GM23338 (cell line): ENCODE data around the gene SLC16A9. TPM values are rescaled to one million over a fixed set of nuclear protein-coding genes. Genes with fewer than 3 reads are reported as not detected.

Source experiments
- ATAC-seq: fragments of 200-7000 bp; cut with Tn5 transposase; 3 replicates; pipeline ENCODE4 v1.9.1; 2020
- DNase-seq: peaks from one replicate; pipeline ENCODE4 v3.0.0-alpha.2; 2015; ENCODE audit warnings: low spot score
- H2AFZ ChIP-seq: fragments of 200-600 bp; sonication (generic); 2 replicates; pipeline ENCODE4 v1.8.0; 2016; ENCODE audit warnings: antibody characterized with exemption, mild to moderate bottlenecking, moderate library complexity
- H3F3A ChIP-seq: fragments of 200-600 bp; sonication (generic); replicated peaks from 2 replicates; pipeline ENCODE4 v1.8.0; 2017; ENCODE audit warnings: antibody characterized with exemption, mixed run types, low read depth
- H3K27ac ChIP-seq: fragments of 200-600 bp; sonication (generic); 2 replicates; pipeline ENCODE4 v1.6.1; 2016; ENCODE audit warnings: low read depth
- H3K27me3 ChIP-seq: fragments of 200-600 bp; sonication (generic); 2 replicates; pipeline ENCODE4 v1.8.0; 2016; ENCODE audit warnings: mild to moderate bottlenecking, mixed run types, moderate library complexity; ENCODE audit not compliant: insufficient read depth
- H3K36me3 ChIP-seq: fragments of 200-600 bp; sonication (generic); 2 replicates; pipeline ENCODE4 v1.8.0; 2016; ENCODE audit warnings: mild to moderate bottlenecking; ENCODE audit not compliant: insufficient read depth
- H3K4me1 ChIP-seq: fragments of 200-600 bp; sonication (generic); 2 replicates; pipeline ENCODE4 v1.8.0; 2016; ENCODE audit warnings: mild to moderate bottlenecking, moderate library complexity; ENCODE audit not compliant: insufficient read depth
- H3K4me2 ChIP-seq: fragments of 200-600 bp; sonication (generic); 2 replicates; pipeline ENCODE4 v1.7.1; 2017; ENCODE audit warnings: mixed run types
- H3K4me3 ChIP-seq: fragments of 200-600 bp; sonication (generic); 2 replicates; pipeline ENCODE4 v1.6.1; 2016; ENCODE audit warnings: mixed run types
- H3K79me2 ChIP-seq: fragments of 200-600 bp; sonication (generic); replicated peaks from 2 replicates; pipeline ENCODE4 v1.8.0; 2017; ENCODE audit warnings: mild to moderate bottlenecking; ENCODE audit not compliant: insufficient read depth
- H3K9me2 ChIP-seq: fragments of 200-600 bp; sonication (generic); 2 replicates; pipeline ENCODE4 v1.8.0; 2017; ENCODE audit not compliant: insufficient read depth
- H4K20me1 ChIP-seq: fragments of 200-600 bp; sonication (generic); replicated peaks from 2 replicates; pipeline ENCODE4 v1.8.0; 2017; ENCODE audit warnings: mild to moderate bottlenecking; ENCODE audit not compliant: insufficient read depth
- H3K27ac Mint-ChIP-seq: 2 replicates; pipeline ENCODE4 v1.8.0; 2020; ENCODE audit warnings: inconsistent platforms, mild to moderate bottlenecking, moderate library complexity, mixed read lengths
- H3K27me3 Mint-ChIP-seq: 3 replicates; pipeline ENCODE4 v1.8.0; 2022; ENCODE audit warnings: low read depth, mild to moderate bottlenecking, moderate library complexity, mixed read lengths, inconsistent platforms; ENCODE audit not compliant: insufficient read depth, poor library complexity
- H3K36me3 Mint-ChIP-seq: 3 replicates; pipeline ENCODE4 v1.8.0; 2021; ENCODE audit warnings: low read depth, mild to moderate bottlenecking, inconsistent platforms, moderate library complexity, mixed read lengths
- H3K4me1 Mint-ChIP-seq: 3 replicates; pipeline ENCODE4 v1.8.0; 2020; ENCODE audit warnings: mild to moderate bottlenecking, inconsistent platforms, mixed read lengths
- H3K4me3 Mint-ChIP-seq: 3 replicates; pipeline ENCODE4 v1.8.0; 2021; ENCODE audit warnings: moderate library complexity, mild to moderate bottlenecking, inconsistent platforms, mixed read lengths
- H3K9me3 Mint-ChIP-seq: 3 replicates; pipeline ENCODE4 v1.8.0; 2020; ENCODE audit warnings: moderate library complexity, mild to moderate bottlenecking, inconsistent platforms, mixed read lengths
- CTCF ChIP-seq, 2 experiments: fragments of 200-600 bp in 1 of 2; sonication (generic) in 1 of 2; conservative IDR thresholded peaks; 2 replicates each; pipeline versions ENCODE4 v1.5.1 to v1.6.1; 2016 to 2017; ENCODE audit warnings: antibody characterized with exemption in 2 of 2, low read depth in 2 of 2, mild to moderate bottlenecking in 2 of 2, moderate library complexity in 1 of 2
- JUNB ChIP-seq: IDR thresholded peaks from one replicate; pipeline ENCODE4 v1.6.1; 2016; ENCODE audit warnings: antibody characterized with exemption; ENCODE audit not compliant: unreplicated experiment
- POLR2AphosphoS5 ChIP-seq: IDR thresholded peaks from 2 replicates; pipeline ENCODE4 v1.6.1; 2016; ENCODE audit warnings: antibody characterized with exemption, low read depth
- REST ChIP-seq: IDR thresholded peaks from one replicate; pipeline ENCODE4 v1.6.1; 2018; ENCODE audit warnings: antibody characterized with exemption; ENCODE audit not compliant: unreplicated experiment
- STAT1 ChIP-seq: IDR thresholded peaks from one replicate; pipeline ENCODE4 v1.6.1; 2016; ENCODE audit warnings: antibody characterized with exemption; ENCODE audit not compliant: unreplicated experiment
- ZNF114 ChIP-seq: fragments of 250-450 bp; sonication (Bioruptor Pico); IDR thresholded peaks from 2 replicates; pipeline ENCODE4 v1.5.0; 2020; ENCODE audit warnings: mild to moderate bottlenecking, moderate library complexity
- ZNF462 ChIP-seq: fragments of 250-450 bp; sonication (Bioruptor Pico); IDR thresholded peaks from 2 replicates; pipeline ENCODE4 v1.5.0; 2020; ENCODE audit warnings: mild to moderate bottlenecking, moderate library complexity
- polyA plus RNA-seq: library from polyadenylated mRNA; unstranded; fragments of >200 nt; fragmentation: Nextera tagmentation; extraction: Ambion mirVana; gene quantifications from 2 replicates; pipeline ENCODE4 v1.2.1, GENCODE V29; 2016
- total RNA-seq: library from RNA; depleted of rRNA; stranded (reverse); fragments of >200 nt; shearing (Covaris generic); gene quantifications from 2 replicates; pipeline ENCODE4 v1.2.3, GENCODE V29; 2014
- TF ChIP-seq, protein P1 (sequence below): IDR thresholded peaks from 2 replicates; pipeline ENCODE4 v1.6.1; 2016; ENCODE audit warnings: antibody characterized with exemption

Gene SLC16A9
- total and polyA plus RNA-seq, 2 experiments from 2014 or later: 6.5 to 11.4 TPM

DNA sequence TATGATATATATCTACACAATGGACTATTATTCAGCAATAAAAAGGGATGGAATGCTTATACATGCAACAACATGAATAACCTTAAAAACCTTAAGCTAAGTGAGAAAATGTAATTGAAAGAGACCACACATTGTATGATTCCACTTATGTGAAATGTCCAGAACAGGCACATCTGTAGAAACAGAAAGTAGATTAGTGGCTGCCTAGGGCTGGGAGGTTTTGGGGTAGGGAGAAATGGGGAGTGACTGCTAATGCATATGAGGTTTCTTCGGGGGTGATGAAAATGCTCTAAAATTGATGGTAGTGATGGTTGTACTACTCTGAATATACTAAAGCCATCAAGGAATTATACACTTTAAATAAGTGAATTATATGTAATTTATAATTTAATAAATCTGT, 14.7 kb downstream of the SLC16A9 start:
- no peaks in the 10 kb centered on the region for H3K36me3 ChIP-seq
- no peak overlapping the region for H3K4me3 ChIP-seq
- Mint-ChIP-seq H3K4me3 (no peak overlapping the region), H3K36me3 (peaks cover 25% of the 10 kb centered on the region), H3K9me3 (peaks cover 2% of the 10 kb centered on the region; the same call in 1 of the 3 replicates), H3K27ac (no peak overlapping the region), H3K27me3 (peaks cover 2% of the 10 kb centered on the region), H3K4me1 (peaks cover 4% of the 10 kb centered on the region; the same call in 2 of the 3 replicates)
- DNase-seq (no peak), ATAC-seq (no peak)
- H3K4me2 ChIP-seq: no peak overlapping the region
- H3F3A ChIP-seq: no peaks in the 10 kb centered on the region
- TF ChIP-seq JUNB (no peak), CTCF (conservative IDR thresholded peaks at IDR 0.05; ENCODE audit: low read depth in 2 of 2) (no peak), ZNF462 (CRISPR knock-in tag) (no peak), REST (no peak), STAT1 (no peak), POLR2AphosphoS5 (no peak), ZNF114 (CRISPR knock-in tag) (no peak)
- TF ChIP-seq, protein P1, sequence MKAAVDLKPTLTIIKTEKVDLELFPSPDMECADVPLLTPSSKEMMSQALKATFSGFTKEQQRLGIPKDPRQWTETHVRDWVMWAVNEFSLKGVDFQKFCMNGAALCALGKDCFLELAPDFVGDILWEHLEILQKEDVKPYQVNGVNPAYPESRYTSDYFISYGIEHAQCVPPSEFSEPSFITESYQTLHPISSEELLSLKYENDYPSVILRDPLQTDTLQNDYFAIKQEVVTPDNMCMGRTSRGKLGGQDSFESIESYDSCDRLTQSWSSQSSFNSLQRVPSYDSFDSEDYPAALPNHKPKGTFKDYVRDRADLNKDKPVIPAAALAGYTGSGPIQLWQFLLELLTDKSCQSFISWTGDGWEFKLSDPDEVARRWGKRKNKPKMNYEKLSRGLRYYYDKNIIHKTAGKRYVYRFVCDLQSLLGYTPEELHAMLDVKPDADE: no peak
- H2AFZ ChIP-seq: no peak overlapping the region
- H3K9me2 ChIP-seq: no peaks in the 10 kb centered on the region
- no peaks in the 10 kb centered on the region for H4K20me1 ChIP-seq
- no peaks in the 10 kb centered on the region for H3K4me1 ChIP-seq
- no peak overlapping the region for H3K27ac ChIP-seq
- H3K79me2 ChIP-seq: no peaks in the 10 kb centered on the region; the same call in 1 of the 2 replicates
- H3K27me3 ChIP-seq: no peaks in the 10 kb centered on the region
